Activated naive CD4-positive, alpha-beta T cell treated with anti-CD3 and anti-CD28 coated beads, Interleukin-2, amount 50 U/mL, for 24 hours (primary cell): ENCODE results near the gene ACSM2A.
"Not testable (repeated sequence)": the region's sequence is repeated elsewhere in the genome, so short reads cannot be mapped to it uniquely, and the experiment has no call there.

ENCODE experiments used
- H3K27ac Mint-ChIP-seq: one replicate; pipeline ENCODE4 v1.8.0; 2021; ENCODE audit warnings: mild to moderate bottlenecking, mixed read lengths
- H3K27me3 Mint-ChIP-seq: one replicate; pipeline ENCODE4 v1.8.0; 2021; ENCODE audit warnings: mixed read lengths
- H3K36me3 Mint-ChIP-seq: one replicate; pipeline ENCODE4 v1.8.0; 2021; ENCODE audit warnings: mixed read lengths
- H3K4me1 Mint-ChIP-seq: one replicate; pipeline ENCODE4 v1.8.0; 2021; ENCODE audit warnings: mixed read lengths
- H3K4me3 Mint-ChIP-seq: one replicate; pipeline ENCODE4 v1.8.0; 2021; ENCODE audit warnings: mild to moderate bottlenecking, mixed read lengths
- H3K9me3 Mint-ChIP-seq: one replicate; pipeline ENCODE4 v1.8.0; 2021; ENCODE audit warnings: mixed read lengths

Gene ACSM2A

DNA sequence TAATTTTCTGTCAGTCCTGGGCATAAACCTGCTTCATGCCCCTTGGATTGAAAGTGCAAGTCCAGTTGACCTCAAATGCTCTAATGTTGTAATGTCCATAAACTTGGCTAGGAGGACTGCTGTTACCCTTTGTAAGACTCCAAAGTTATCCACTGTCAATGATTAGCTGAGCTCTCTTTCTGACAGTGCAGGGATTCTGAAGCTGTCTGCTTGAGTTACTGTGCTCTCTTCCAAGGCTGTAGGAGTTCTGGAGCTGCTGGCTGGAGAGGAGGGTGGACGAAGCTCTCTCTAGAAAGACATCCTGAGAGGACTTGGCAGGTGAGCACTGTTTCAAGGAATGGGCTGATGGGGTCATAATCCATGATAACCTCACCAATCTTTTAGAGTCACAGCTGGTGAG is at the start of gene ACSM2A:
TSS of gene ACSM2A (plus strand) at position 158 of the 400 bp plus-strand sequence. CDS start 8,594 bp downstream, outside the sequence.
- H3K4me3 Mint-ChIP-seq, H3K27ac Mint-ChIP-seq, H3K27me3 Mint-ChIP-seq, H3K36me3 Mint-ChIP-seq, H3K9me3 Mint-ChIP-seq, H3K4me1 Mint-ChIP-seq: not testable (repeated sequence)

DNA sequence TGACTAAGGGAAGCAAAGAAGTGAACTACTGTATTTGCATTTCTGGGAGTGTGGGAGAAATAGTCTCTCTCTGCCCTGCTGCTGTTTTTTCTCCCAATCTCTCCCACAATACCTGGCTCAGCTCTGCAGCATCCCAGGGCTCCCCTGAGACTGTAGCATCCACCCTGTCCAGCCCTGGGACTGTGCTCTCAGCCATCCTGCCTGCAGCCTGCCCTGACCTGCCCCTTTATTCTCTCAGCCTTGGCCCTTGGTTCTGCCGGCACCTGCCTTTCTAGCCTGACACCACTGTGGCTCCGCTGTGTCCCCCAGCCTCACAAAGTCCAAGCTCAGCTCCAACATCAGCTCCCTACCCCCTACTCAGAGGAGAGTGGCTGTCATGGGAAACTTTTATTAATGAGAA is 48.7 kb upstream of the ACSM2A start:
- Mint-ChIP-seq H3K27ac (no peak overlapping the region), H3K4me3 (no peak overlapping the region), H3K9me3 (no peaks in the 10 kb centered on the region), H3K36me3 (no peaks in the 10 kb centered on the region), H3K27me3 (no peaks in the 10 kb centered on the region), H3K4me1 (no peaks in the 10 kb centered on the region)

- no peaks in the 10 kb centered on the region for H3K9me3 Mint-ChIP-seq
- no peak within 1 kb of the TSS for H3K4me3 Mint-ChIP-seq
- no peaks in the 10 kb centered on the region for H3K4me1 Mint-ChIP-seq
- H3K36me3 Mint-ChIP-seq = no peaks in the 10 kb centered on the region
- H3K27me3 Mint-ChIP-seq = no peaks in the 10 kb centered on the region
- H3K27ac Mint-ChIP-seq = no peak within 1 kb of the TSS
Observed at GRCh38 chr16:20404637-20405036, 46.7 kb upstream of the ACSM2A start, which contains the start of gene PDILT. Gene PDILT (minus strand): TSS chr16:20404737. CDS start chr16:20399300, 5,437 bp downstream.

DNA sequence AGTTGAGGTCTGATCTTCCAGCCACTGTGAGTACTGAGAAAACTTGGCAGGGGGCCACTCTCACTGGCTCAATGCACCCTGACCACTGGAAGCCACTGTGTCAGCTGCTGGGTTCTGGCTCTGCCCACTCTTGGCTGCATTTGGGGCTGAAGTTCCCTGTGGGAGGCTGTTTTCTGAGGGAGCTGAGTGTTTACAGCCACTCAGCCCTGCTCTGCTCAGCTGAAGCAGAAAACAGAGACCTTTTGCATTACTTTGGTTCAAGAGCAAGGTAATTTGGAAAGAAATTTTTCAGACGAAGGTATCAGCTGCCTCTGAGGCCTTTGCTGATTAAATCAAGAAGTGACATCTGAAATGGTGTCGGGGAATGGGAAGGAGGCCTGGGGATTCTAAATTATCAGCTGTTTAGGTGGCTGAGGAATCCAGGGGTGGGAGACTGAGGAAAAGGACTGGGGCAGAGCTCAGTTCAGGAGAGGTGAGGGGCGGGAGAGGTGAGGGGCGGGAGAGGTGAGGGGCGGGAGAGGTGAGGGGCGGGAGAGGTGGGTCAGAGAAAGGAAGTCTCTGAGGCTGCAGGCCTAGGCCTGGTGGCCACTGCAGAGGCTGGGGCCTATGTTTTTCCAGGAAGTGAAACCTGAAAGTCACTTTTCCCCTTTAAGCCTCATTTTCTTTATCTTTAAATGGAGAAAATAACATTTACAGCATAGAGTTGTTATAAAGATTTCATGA is 41.8 kb upstream of the ACSM2A start, which contains the start of gene ACSM5:
TSS of gene ACSM5 (plus strand) at position 137 of the 723 bp plus-strand sequence. CDS start 1,951 bp downstream, outside the sequence.
- H3K4me1 Mint-ChIP-seq = no peaks in the 10 kb centered on the region
- no peaks in the 10 kb centered on the region for H3K36me3 Mint-ChIP-seq
- peaks cover 9% of the 10 kb centered on the region for H3K27me3 Mint-ChIP-seq
- no peak within 1 kb of the TSS for H3K27ac Mint-ChIP-seq
- no peak within 1 kb of the TSS for H3K4me3 Mint-ChIP-seq
- H3K9me3 Mint-ChIP-seq = no peaks in the 10 kb centered on the region

GRCh38 chr16:20410121-20410723 is 41.1 kb upstream of the ACSM2A start:
- peaks cover 9% of the 10 kb centered on the region for H3K27me3 Mint-ChIP-seq
- no peaks in the 10 kb centered on the region for H3K9me3 Mint-ChIP-seq
- no peak overlapping the region for H3K27ac Mint-ChIP-seq
- H3K4me1 Mint-ChIP-seq = no peaks in the 10 kb centered on the region
- no peak overlapping the region for H3K4me3 Mint-ChIP-seq
- no peaks in the 10 kb centered on the region for H3K36me3 Mint-ChIP-seq

- H3K27ac Mint-ChIP-seq = no peak overlapping the region
- peaks cover 9% of the 10 kb centered on the region for H3K27me3 Mint-ChIP-seq
- no peak overlapping the region for H3K4me3 Mint-ChIP-seq
- H3K36me3 Mint-ChIP-seq = no peaks in the 10 kb centered on the region
- no peaks in the 10 kb centered on the region for H3K4me1 Mint-ChIP-seq
- H3K9me3 Mint-ChIP-seq = no peaks in the 10 kb centered on the region
Observed at GRCh38 chr16:20411055-20411454, 40.3 kb upstream of the ACSM2A start.

DNA sequence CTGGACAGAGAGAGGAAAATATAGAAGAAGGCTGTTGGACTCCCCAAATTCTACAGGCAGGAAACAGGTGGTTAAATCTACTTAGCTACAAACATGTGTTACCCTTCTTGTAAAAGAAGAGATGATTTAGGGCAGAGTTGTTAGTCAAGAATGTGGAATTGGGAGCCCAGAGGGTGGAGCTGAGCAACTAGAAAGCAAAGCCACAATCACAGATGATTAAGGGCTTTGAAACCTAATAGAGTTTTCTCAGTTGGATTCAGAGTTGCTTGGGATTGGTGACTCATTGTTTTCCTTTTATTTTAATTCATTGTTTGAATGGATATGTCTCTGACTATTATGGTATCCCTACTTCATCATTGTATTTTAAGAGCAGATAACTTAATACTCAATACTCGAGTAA is 35.8 kb upstream of the ACSM2A start:
- Mint-ChIP-seq H3K27me3 (peaks cover 10% of the 10 kb centered on the region), H3K4me1 (no peaks in the 10 kb centered on the region), H3K36me3 (no peaks in the 10 kb centered on the region), H3K27ac (no peak overlapping the region), H3K9me3 (no peaks in the 10 kb centered on the region), H3K4me3 (no peak overlapping the region)

- not testable (repeated sequence) for H3K9me3 Mint-ChIP-seq, H3K36me3 Mint-ChIP-seq, H3K27me3 Mint-ChIP-seq, H3K4me1 Mint-ChIP-seq, H3K27ac Mint-ChIP-seq, H3K4me3 Mint-ChIP-seq
Observed at GRCh38 chr16:20419093-20419492, 32.2 kb upstream of the ACSM2A start.

GRCh38 chr16:20421748-20422147 is 29.6 kb upstream of the ACSM2A start:
- not testable (repeated sequence) for H3K27ac Mint-ChIP-seq, H3K4me1 Mint-ChIP-seq, H3K4me3 Mint-ChIP-seq, H3K9me3 Mint-ChIP-seq, H3K27me3 Mint-ChIP-seq, H3K36me3 Mint-ChIP-seq

- not testable (repeated sequence) for H3K4me3 Mint-ChIP-seq, H3K36me3 Mint-ChIP-seq, H3K4me1 Mint-ChIP-seq, H3K27me3 Mint-ChIP-seq, H3K9me3 Mint-ChIP-seq, H3K27ac Mint-ChIP-seq
Observed at GRCh38 chr16:20423772-20424128, 27.6 kb upstream of the ACSM2A start.

GRCh38 chr16:20424129-20424866 is 27.0 kb upstream of the ACSM2A start:
- no peak overlapping the region for H3K27ac Mint-ChIP-seq
- H3K36me3 Mint-ChIP-seq = no peaks in the 10 kb centered on the region
- peaks cover 4% of the 10 kb centered on the region for H3K9me3 Mint-ChIP-seq
- no peaks in the 10 kb centered on the region for H3K4me1 Mint-ChIP-seq
- peaks cover 1% of the 10 kb centered on the region for H3K27me3 Mint-ChIP-seq
- no peak overlapping the region for H3K4me3 Mint-ChIP-seq

GRCh38 chr16:20427401-20427797 is 23.9 kb upstream of the ACSM2A start:
- not testable (repeated sequence) for H3K4me1 Mint-ChIP-seq, H3K4me3 Mint-ChIP-seq, H3K27me3 Mint-ChIP-seq, H3K27ac Mint-ChIP-seq, H3K9me3 Mint-ChIP-seq, H3K36me3 Mint-ChIP-seq

DNA sequence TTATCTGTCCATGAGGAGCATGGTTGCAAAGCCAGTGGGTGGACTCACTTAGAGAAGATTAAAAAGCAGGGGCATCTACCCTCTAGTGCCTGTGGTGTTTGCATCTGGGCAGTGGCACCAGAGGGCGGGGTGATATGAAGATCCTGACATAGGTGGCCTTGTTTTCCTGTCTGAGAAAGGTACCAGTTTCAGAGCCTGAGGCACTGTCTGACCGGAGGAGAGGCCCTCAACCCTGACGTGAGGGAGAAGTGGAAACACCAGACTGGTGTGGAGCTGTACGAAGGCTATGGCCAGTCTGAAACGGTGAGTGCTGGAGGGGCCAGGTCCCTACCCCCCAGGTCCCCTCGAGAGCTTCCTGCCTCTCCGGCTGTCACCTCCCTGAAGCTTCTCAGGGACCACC is 21.8 kb upstream of the ACSM2A start:
- H3K27me3 Mint-ChIP-seq, H3K4me3 Mint-ChIP-seq, H3K4me1 Mint-ChIP-seq, H3K36me3 Mint-ChIP-seq, H3K27ac Mint-ChIP-seq, H3K9me3 Mint-ChIP-seq: not testable (repeated sequence)

- H3K27ac Mint-ChIP-seq, H3K4me1 Mint-ChIP-seq, H3K4me3 Mint-ChIP-seq, H3K27me3 Mint-ChIP-seq, H3K36me3 Mint-ChIP-seq, H3K9me3 Mint-ChIP-seq: not testable (repeated sequence)
Observed at GRCh38 chr16:20430480-20430879, 20.8 kb upstream of the ACSM2A start.

DNA sequence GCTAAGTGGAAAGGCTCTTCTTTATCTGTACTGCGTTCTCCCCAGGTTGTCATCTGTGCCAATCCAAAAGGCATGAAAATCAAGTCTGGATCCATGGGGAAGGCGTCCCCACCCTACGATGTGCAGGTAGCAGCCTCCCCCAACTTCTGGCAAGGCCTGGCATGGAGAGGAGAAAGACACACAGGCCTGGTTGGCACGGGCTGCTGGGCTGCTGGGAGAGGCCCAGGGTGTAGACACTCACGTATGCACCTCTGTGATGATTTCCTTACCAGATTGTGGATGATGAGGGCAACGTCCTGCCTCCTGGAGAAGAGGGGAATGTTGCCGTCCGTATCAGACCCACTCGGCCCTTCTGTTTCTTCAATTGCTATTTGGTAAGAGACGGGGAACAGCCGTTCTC is 20.4 kb upstream of the ACSM2A start:
- H3K4me1 Mint-ChIP-seq = no peaks in the 10 kb centered on the region
- H3K9me3 Mint-ChIP-seq = peaks cover 4% of the 10 kb centered on the region

DNA sequence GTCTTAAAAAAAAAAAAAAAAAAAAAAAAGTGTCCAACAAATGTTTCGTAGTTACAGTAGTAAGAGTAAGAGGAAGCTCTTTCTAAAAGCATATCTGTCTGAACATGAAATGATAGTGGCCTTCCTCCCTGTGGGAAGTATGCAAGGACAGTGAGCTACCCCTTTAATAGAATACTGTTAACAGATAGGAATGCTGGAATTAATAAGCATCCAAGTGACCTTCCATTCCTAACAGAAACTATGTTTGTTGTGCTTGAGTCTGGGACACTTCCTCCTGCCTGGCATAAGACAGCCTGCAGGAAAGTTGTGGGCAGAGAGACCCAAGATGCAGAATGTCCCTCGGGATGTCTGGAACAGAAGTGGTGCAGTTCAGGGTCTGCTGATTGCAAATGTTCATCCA is 12.4 kb upstream of the ACSM2A start:
- not testable (repeated sequence) for H3K4me1 Mint-ChIP-seq, H3K9me3 Mint-ChIP-seq, H3K4me3 Mint-ChIP-seq, H3K27me3 Mint-ChIP-seq, H3K27ac Mint-ChIP-seq, H3K36me3 Mint-ChIP-seq

More for the DNA sequence above, 20.4 kb upstream of the ACSM2A start:
- H3K27me3 Mint-ChIP-seq = peaks cover 4% of the 10 kb centered on the region
- no peaks in the 10 kb centered on the region for H3K36me3 Mint-ChIP-seq
- no peak overlapping the region for H3K4me3 Mint-ChIP-seq
- no peak overlapping the region for H3K27ac Mint-ChIP-seq
